Stimulated activated naive CD8-positive, alpha-beta T cell treated with anti-CD3 and anti-CD28 coated beads, Interleukin-15, amount 100 ng/mL, for 72 hours (primary cell): ENCODE results near the gene TMED6.

Experiments
- ATAC-seq: fragments of 150-1000 bp; cut with Tn5 transposase; 2 replicates; pipeline ENCODE4 v1.10.0; 2021; ENCODE audit warnings: mild to moderate bottlenecking, moderate library complexity
- DNase-seq, 2 donors: peaks; one replicate each; pipeline ENCODE4 v3.0.0; 2021 to 2022
- H3K27ac Mint-ChIP-seq, 2 donors: one replicate each; pipeline ENCODE4 v1.8.0; 2022; ENCODE audit warnings: mild to moderate bottlenecking in 2 of 2, mixed read lengths in 2 of 2, moderate library complexity in 2 of 2
- H3K27me3 Mint-ChIP-seq: one replicate; pipeline ENCODE4 v1.8.0; 2022; ENCODE audit warnings: mixed read lengths
- H3K4me1 Mint-ChIP-seq: one replicate; pipeline ENCODE4 v1.8.0; 2022; ENCODE audit warnings: mild to moderate bottlenecking, mixed read lengths
- H3K4me3 Mint-ChIP-seq, 2 donors: one replicate each; pipeline ENCODE4 v1.8.0; 2022; ENCODE audit warnings: mild to moderate bottlenecking in 2 of 2, mixed read lengths in 2 of 2, moderate library complexity in 1 of 2
- H3K9me3 Mint-ChIP-seq, 2 donors: one replicate each; pipeline ENCODE4 v1.8.0; 2022; ENCODE audit warnings: mixed read lengths in 2 of 2

Gene TMED6

DNA sequence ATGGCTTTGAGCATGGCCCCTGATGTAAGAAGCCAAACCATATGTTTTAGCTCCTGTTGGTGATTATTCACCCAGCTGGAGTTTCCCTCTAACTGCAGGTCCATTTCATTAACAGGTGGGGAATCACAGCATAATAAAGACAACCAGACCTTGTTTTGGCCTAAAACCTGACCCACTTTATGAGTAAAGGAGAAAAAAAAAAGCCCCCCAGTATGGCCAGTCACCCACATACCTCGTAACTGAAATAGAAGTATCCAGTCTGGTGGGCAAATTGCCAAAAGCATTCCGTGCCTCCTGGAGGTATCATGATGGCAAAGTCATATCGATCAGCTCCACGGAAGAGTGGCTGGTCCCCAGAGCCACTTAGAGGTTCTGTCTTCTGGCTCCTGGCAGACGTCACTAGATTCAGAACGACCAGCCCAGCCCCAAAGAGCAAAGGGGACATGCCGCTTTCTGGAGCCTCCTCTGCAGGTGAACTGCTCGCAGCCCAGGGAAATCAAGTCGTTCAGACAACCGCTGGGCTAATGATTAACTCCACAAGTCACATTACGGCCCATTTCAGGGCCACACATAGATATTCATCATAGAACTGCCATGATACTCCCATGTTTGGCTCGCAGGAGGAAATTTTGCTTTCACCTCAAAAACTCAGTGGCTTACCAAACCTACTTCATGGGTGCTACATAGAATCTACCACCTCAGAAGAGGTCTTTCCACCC, at the start of gene TMED6:
Gene TMED6 (minus strand): TSS at position 478 of the 719 bp plus-strand sequence. CDS start 33 bp downstream, at position 445.
- Mint-ChIP-seq H3K4me3 (no peak within 1 kb of the TSS), H3K27me3 (no peaks in the 10 kb centered on the region), H3K27ac (peak within 1 kb of the TSS; percentile 61 to 95), H3K4me1 (no peaks in the 10 kb centered on the region), H3K9me3 (no peaks in the 10 kb centered on the region)
- DNase-seq (no peak), ATAC-seq (no peak)

DNA sequence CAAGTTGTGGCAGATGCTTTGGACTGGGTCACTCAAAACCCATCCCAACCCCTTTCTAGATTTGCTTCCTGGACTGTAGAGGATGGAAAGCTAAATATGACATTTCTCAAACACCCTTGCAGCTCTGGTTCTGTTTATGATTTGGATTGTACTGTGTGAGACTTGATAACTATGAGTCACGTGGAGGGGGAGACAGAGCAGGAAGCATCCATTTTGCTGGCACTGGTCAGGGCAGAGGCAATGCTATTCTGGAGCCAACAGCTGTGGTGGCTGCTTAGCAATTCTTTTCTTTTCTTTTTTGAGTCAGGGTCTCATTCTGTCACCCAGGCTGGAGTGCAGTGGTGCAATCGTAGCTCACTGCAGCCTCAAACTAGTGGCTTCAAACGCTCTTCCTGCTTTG, 47.8 kb upstream of the TMED6 start:
- Mint-ChIP-seq H3K27me3 (no peaks in the 10 kb centered on the region), H3K27ac (no peak overlapping the region), H3K4me3 (no peak overlapping the region), H3K4me1 (peaks cover 45% of the 10 kb centered on the region), H3K9me3 (no peaks in the 10 kb centered on the region)
- DNase-seq (no peak), ATAC-seq (peak; percentile 81)

DNA sequence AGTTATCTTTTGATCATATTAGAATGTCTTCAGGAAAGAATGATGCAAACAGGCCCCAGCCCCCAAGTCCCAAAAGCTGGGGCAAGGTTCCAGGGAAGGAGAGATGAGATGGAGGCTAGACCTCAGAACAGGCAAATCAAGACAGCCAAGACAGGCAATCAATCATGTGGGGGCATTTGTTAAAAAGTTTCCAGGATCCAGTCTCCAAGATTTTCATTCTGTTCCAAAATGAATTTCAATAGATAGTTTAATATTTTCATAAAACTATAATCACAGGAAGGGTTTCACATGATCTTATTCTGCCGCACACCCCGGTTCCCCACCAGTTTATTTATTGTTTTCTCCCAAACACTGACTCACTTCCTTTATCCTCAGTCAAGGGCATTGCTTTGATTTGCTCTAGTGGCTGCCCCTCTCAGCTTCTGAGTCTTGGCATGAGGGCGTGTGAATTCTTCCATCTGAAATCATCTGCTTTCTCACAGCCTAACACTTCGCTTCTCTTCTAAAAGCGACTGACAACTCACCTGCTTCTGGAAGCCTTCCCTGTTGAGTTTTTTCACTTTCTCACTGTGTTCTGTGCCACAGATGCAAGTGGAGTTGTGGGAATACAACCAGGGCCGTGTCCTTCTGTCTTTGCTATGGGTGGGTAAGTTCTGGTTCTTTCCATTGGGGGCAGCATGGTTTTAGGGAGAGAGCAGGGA, 46.4 kb upstream of the TMED6 start:
- Mint-ChIP-seq H3K27me3 (no peaks in the 10 kb centered on the region), H3K4me3 (peak overlapping the region in 1 of 2 donors; percentile 10), H3K9me3 (no peaks in the 10 kb centered on the region), H3K27ac (peak overlapping the region; percentile 54 to 90), H3K4me1 (peaks cover 45% of the 10 kb centered on the region)
- DNase-seq (no peak), ATAC-seq (no peak)

DNA sequence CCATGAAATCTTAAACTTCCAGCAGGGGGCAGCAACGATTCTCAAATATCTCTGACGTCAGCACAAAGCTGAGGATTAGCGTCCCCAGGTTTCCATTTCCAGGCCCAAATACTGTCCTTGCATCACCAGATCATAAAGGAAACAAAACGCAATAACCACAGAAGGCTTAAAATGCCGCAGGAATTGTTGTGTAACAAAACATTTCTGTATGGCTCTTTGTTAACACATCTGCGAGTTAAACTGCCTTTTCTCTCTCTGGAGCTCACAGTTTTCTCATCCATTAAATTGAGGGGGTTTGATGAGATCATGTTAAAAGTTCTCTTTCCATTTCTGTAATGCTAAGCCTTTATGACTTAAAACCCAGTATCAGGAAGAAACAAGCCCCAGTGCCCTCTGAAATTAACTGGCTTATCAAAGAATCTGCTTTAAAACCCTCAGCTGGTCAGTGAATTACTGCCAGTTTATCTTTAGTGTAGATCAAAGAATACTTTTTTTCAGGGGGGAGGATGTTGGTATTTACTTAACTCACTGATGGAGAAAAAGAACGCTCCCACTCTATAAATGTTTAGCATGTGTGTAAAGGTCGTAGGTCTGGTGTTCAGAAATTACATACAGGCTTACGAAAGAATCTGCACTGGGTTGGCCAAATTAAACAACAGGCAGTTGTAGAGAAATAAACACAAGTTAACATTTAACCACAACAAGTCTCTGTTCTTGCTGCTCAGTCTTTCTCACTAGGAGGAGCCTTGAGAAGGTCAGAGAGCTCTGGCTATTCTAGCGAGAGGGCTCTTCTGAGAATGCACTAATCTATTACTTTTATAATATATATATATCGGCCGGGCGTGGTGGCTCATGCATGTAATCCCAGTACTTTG, 44.8 kb upstream of the TMED6 start:
- Mint-ChIP-seq H3K9me3 (no peaks in the 10 kb centered on the region), H3K4me1 (peaks cover 35% of the 10 kb centered on the region), H3K27me3 (no peaks in the 10 kb centered on the region), H3K4me3 (peak overlapping the region; percentile 58 to 59), H3K27ac (peak overlapping the region; percentile 89 to 96)
- ATAC-seq (peak; percentile 72), DNase-seq (peak; percentile 62 to 69)

DNA sequence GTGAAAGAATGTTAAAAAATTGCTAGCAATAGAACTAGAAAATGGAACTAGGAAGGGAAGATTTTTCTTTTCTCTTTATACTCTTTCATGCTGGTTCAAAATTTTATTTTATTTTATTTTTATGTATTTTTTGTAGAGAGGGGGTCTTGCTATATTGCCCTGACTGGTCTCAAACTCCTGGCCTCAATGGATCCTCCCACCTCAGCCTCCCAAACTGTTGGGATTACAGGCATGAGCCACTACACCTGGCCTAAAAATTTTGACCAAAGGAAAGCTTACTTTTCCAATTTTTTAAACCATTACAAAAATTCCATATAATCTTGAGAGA, 44.2 kb upstream of the TMED6 start:
- Mint-ChIP-seq H3K9me3 (no peaks in the 10 kb centered on the region), H3K27me3 (no peaks in the 10 kb centered on the region), H3K27ac (peak overlapping the region in 1 of 2 donors; percentile 96), H3K4me3 (peak overlapping the region in 1 of 2 donors; percentile 58), H3K4me1 (peaks cover 35% of the 10 kb centered on the region)
- no peak for DNase-seq
- peak; percentile 11 for ATAC-seq

DNA sequence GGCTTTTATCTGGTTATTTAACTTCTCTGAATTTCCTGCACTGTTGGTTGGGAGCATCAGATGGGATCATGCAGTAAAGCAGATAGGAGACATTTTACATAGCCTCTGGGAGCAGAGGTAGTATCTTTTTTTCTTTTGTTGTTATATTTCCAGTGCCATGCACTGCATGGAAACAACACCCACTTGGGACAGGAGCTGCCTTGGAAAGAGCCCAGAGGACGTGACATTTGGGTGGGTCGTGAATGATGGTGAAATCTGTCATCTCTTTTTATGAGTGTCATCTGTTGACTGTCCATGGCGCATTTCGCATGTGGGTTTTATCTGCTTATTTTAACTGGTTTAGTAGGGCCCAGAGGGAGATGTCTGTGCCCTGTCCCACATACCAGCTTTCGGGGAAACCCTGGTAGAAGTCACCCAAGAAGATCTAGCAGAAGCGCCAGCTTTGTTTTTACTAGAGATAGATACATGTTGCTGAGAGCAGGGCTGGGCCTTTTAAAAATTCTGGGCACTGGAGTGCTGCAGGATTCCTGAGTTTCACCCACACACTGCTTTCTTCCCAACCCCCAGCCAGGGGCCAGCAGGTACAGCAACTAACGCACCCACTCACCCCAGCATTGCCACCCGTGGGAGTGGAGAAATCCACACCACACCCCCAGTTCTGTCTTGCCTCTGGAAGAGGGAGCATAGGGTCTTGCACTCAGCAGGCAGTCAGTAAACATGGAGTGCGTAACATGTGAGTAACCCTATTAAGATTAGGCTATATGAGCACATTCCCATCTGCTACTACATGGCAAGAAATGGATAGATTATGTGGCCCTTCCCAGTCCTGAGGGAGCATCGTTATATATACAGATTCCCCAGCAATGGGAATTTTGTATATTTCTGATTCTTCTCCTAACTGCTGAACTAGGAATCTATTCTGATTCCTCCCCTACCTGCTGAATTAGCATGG, 42.6 kb upstream of the TMED6 start:
- Mint-ChIP-seq H3K4me1 (peaks cover 29% of the 10 kb centered on the region), H3K4me3 (no peak overlapping the region), H3K27ac (no peak overlapping the region), H3K9me3 (no peaks in the 10 kb centered on the region), H3K27me3 (no peaks in the 10 kb centered on the region)
- no peak for ATAC-seq
- no peak for DNase-seq

DNA sequence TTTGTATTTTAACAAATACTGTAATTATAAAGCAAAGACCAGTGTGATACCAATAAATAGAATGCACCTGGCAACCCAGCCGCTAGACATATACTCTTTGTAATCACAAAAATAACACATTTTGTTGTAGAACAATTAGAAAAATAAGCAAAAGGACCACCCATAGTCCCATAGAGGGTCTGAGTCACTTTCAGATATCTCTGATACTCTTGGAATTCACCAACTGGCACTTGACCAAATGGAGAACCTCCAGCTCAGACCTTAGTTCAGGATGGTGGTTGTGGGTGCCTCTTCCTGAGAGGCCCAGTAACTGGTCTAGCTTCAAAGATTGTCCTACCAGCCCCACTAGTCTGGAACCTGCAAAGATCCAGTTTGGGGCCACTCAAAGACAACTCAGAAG, 35.0 kb upstream of the TMED6 start:
- Mint-ChIP-seq H3K9me3 (no peaks in the 10 kb centered on the region), H3K27ac (no peak overlapping the region), H3K27me3 (no peaks in the 10 kb centered on the region), H3K4me3 (peak overlapping the region in 1 of 2 donors; percentile 92), H3K4me1 (peaks cover 37% of the 10 kb centered on the region)
- no peak for ATAC-seq
- no peak for DNase-seq

DNA sequence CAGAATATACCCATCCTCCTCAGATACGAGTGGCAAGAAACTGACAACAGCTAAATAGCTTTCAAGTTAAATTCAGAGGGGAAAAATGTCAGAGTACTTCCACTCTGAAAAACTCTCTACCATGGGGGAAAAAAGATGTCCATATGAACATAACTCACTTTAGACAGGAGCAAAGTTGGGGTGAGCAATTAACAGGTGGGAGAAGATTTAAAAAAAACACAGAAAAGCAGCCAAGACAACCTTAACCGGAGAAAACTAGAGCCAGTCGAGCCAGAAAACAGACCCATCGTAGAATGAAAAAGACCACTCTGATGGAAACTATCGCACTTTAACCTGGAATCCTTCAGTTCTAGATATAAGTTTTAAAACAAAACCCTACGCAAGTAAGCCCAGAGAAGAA, 33.4 kb upstream of the TMED6 start:
- Mint-ChIP-seq H3K4me3 (peak overlapping the region; percentile 92 to 98), H3K4me1 (peaks cover 45% of the 10 kb centered on the region), H3K27ac (peak overlapping the region; percentile 97 to 99), H3K27me3 (no peaks in the 10 kb centered on the region), H3K9me3 (no peaks in the 10 kb centered on the region)
- ATAC-seq: no peak
- no peak for DNase-seq

DNA sequence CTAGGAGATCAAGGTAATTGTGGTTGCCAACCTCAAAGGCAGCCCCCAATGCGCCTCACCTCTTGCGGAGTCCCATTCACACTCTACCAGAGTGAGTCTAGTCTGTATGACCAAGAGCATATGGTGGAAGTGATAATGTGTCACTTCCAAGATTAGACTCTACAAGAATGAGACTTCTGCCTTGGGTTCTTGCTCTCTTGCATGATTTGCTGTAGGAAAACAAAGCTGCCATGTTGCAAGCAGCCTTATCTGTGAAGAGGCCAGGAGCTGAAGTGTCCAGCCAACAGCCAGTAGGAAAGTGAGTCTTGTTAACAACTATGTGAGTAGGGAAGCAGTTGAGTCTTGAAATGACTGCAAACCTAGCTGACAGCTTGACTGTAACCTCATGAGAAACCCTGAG, 30.8 kb upstream of the TMED6 start:
- DNase-seq (no peak), ATAC-seq (no peak)
- Mint-ChIP-seq H3K4me1 (peaks cover 65% of the 10 kb centered on the region), H3K4me3 (peak overlapping the region in 1 of 2 donors; percentile 22), H3K27ac (no peak overlapping the region), H3K9me3 (no peaks in the 10 kb centered on the region), H3K27me3 (no peaks in the 10 kb centered on the region)

DNA sequence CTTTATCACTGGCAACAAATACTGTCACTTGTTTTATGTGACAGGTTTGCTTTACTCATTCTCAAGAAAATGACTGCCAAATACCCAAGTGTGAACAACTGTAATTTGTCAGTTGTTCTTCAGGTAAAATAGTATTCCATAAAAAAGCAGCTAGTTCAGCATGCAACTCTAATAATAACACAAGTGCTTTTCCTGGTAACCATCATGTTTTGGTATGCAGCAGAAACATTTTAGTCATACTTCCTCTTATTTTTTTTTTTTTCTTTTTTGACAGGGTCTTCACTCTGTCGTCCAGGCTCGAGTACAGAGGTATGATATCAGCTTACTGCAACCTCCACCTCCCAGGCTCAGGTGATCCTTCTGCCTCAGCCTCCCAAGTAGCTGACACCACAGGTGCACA, 29.6 kb upstream of the TMED6 start:
- peaks cover 65% of the 10 kb centered on the region for H3K4me1 Mint-ChIP-seq
- no peak overlapping the region for H3K4me3 Mint-ChIP-seq
- no peak for ATAC-seq
- DNase-seq: no peak
- no peaks in the 10 kb centered on the region for H3K9me3 Mint-ChIP-seq
- no peak overlapping the region for H3K27ac Mint-ChIP-seq
- no peaks in the 10 kb centered on the region for H3K27me3 Mint-ChIP-seq

DNA sequence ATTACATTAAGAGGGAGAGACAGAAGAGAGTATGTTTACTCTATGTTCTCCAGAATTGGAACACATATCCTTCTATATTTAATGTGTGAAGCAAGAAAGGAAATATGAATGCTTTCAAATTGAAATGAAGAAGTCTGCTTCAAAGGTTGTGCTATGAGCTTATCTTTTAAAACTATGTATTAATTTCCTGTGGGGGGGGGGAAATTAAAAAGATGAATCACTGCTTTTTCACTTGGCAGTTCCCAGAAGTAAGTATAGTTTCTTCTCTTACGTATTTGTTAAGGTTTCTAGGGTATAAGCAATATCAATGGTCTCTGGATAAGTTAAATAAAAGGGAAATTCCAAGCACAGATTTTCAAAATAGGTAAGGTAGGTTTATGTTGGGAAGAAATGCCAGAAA, 27.2 kb upstream of the TMED6 start:
- H3K4me1 Mint-ChIP-seq: peaks cover 54% of the 10 kb centered on the region
- H3K9me3 Mint-ChIP-seq: no peaks in the 10 kb centered on the region
- ATAC-seq (no peak), DNase-seq (no peak)
- H3K4me3 Mint-ChIP-seq: no peak overlapping the region
- no peaks in the 10 kb centered on the region for H3K27me3 Mint-ChIP-seq
- no peak overlapping the region for H3K27ac Mint-ChIP-seq

DNA sequence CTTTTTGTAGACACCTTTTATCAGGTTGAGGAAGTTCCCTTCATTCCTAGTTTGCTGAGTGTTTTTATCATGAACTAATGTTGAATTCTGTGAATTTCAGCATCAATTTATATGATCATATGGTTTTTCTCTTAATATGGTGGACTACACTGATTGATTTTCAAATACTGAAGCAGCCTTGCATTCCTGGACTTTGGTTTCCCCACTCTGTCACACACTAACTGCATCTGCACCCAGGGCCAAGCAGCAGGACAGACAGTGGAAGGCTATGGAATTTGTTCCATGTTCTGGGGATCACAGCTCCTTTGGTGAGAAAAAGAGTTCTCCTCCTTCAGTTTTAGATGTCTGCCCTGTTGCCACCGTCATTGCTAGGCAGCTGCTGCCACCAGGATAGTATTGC, 26.4 kb upstream of the TMED6 start:
- no peak overlapping the region for H3K4me3 Mint-ChIP-seq
- no peaks in the 10 kb centered on the region for H3K9me3 Mint-ChIP-seq
- H3K4me1 Mint-ChIP-seq: peaks cover 51% of the 10 kb centered on the region
- DNase-seq: no peak
- peak overlapping the region in 1 of 2 donors; percentile 63 for H3K27ac Mint-ChIP-seq
- ATAC-seq: no peak
- H3K27me3 Mint-ChIP-seq: no peaks in the 10 kb centered on the region

DNA sequence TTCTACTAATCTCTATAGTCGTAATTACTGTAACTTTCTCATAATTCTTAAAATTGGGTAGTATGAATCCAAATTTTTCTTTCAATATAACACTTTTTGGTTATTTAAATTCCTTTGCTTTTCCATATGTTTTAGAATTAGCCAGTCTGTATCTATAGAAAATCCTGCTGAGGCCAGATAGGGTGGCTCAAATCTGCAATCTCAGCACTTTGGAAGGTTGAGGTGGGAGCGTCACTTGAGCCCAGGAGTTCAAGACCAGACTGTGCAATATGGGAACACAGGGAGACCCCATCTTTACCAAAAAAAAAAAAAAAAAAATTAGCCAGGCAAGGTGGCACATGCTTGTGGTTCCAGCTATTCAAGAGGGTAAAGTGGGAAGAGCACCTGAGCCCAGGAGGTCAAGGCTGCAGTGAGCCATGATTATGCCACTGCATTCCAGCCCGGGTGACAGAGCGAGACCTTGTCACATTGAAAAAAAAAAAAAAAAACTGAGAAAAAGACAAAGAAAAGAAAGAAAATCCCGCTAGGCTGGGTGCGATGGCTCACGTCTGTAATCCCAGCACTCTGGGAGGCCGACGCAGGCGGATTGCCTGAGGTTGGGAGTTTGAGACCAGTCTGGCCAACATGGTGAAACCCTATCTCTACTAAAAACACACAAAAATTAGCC, 24.9 kb upstream of the TMED6 start:
- no peaks in the 10 kb centered on the region for H3K27me3 Mint-ChIP-seq
- no peak for ATAC-seq
- no peaks in the 10 kb centered on the region for H3K9me3 Mint-ChIP-seq
- DNase-seq: no peak
- no peak overlapping the region for H3K4me3 Mint-ChIP-seq
- peaks cover 36% of the 10 kb centered on the region for H3K4me1 Mint-ChIP-seq
- H3K27ac Mint-ChIP-seq: no peak overlapping the region

DNA sequence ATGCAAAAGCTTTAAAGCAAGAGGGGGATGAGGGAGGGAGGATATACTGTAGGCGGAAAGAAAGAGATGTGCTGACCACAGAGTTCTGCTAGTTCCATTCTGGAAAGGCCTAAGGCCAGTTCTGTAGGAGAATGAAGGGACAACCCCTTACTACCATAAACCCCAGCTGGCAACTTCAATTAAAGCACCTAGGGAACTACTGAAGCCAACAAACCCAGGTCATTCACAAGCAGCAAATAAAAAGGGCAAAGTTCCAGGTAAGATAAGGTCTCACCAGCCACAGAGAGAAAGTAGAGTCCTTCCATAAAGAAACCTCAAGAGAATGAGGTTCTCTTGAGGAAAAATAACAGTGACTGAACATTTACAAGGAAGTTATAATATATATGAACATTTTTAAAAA, 21.4 kb upstream of the TMED6 start:
- Mint-ChIP-seq H3K4me3 (no peak overlapping the region), H3K9me3 (no peaks in the 10 kb centered on the region), H3K27ac (peak overlapping the region in 1 of 2 donors; percentile 15), H3K4me1 (peaks cover 12% of the 10 kb centered on the region), H3K27me3 (no peaks in the 10 kb centered on the region)
- no peak for ATAC-seq
- no peak for DNase-seq
